Cortex of kidney (tissue), 1 donor: ENCODE data around the gene NEURL1.

Experiments
- DNase-seq: peaks from one replicate; lab custom pipeline; 2025; lab: John Stamatoyannopoulos, UW

Gene NEURL1

DNA sequence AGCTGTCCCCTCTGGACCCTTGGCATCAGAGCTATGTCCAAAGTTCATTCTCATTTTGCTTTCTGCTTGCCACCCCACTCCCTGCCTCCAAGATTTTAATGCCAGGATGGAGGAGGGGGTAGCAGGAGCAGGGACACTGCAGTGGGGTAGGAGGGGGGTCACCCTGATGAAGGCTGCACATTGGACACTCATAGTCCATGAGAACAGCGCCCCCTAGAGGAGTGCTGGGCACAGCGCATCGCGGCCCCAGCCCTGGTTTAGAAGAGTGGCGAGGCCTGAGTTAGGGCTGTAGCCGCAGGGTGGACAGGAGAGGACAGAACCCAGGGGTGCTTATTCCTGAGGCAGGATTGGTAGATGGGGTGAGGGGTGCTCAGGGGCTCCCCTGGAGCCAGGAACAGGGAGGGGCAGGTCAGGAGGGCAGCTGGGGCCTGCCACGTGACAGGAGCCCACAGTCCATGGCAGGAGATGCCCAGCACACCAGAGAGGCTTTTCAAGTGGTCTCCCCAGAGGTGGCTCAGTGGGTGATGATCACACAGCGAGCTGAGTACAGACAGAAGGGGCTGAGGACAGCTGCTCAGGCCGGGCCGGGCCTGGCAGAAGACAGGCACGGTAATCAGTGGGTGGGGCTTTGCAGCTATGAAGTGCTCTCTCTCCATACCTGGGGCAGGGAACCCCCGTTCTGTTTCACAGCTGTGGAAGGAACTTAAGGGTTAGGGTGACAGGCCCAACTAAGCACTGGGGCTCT is 71.4 kb downstream of the NEURL1 start:
- no peak for DNase-seq

DNA sequence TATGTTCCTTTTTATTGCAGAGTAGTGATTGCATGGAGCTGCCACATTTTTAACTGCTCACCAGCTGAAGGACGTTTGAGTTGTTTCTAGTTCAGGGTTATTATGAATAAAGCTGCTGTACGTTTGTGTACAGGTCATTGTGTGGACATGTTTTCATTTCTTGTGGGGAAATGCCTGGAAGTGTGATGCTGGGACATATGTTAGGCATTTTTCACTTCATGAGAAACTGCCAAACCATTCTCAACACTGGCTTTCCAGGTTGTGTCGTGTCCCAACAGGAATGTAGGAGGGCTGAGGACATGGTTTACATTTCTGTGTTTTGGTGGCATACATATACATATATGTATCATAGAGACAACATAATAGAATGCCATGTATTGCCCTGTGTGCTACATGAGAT is 73.0 kb downstream of the NEURL1 start:
- DNase-seq, result no peak

DNA sequence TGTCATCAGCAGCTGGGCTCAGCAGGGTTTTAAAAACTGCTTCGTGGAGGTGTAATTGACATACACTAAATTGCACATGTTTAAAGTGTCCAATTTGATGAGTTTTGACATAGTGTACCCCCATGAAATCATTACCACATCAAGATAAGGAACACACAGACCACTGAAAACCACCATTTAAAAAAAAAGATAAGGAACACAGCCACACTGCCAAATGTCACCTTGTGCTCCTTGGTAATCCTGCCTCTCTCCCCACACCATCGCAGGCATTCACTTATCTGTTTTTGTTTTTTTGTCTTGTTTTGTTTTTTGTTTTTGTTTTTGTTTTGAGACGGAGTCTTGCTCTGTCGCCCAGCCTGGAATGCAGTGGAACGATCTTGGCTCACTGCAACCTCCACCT is 75.0 kb downstream of the NEURL1 start:
- no peak for DNase-seq

DNA sequence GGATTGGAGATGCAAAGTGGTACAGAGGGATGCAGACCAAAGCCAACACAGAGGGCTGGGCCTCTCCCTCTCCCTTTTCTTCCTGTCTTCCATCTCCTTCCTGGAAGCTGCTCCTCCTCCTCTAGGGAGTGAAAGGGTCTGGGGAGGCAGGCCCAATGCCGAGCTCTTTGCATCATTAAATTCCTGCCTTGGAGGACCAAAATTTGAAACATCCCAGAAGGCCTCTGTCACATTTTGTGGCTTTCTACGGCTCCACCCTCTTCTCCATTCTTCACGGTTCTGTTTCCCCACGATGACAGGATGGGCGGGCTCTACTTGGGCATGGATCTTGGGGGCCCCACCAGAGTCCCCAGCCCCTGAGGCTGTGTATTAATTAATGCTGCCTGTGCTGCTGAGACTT is 76.4 kb downstream of the NEURL1 start:
- DNase-seq, result no peak

DNA sequence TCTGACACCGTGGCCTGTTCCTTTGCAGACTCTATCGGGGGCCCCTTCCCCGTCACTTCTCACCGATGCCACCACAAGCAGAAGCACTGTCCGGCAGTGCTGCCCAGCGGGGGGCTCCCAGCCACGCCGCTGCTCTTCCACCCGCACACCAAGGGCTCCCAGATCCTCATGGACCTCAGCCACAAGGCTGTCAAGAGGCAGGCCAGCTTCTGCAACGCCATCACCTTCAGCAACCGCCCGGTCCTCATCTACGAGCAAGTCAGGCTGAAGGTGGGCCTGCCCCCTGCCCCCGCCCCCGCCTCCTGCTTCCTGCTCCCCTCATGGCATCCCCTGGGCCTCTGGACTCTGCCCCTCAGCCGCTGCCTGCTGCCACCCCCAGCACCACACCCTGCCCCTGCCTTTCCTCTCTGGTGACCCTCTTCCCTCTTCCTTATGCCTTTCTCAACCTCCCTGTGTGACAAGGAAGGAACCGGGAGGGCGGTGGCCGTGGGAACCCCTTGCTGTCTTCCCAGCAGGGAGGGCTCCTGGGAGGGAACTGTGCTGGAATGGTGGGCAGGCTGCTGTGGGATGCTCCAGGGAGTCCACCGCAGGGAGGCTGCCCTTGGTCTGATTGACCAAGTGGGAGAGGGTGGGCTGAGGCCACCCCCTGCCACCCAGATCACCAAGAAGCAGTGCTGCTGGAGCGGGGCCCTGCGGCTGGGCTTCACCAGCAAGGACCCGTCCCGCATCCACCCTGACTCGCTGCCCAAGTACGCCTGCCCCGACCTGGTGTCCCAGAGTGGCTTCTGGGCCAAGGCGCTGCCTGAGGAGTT is 77.5 kb downstream of the NEURL1 start:
- DNase-seq, result no peak

- no peak for DNase-seq
Measured at GRCh38 chr10:103571656-103571975, 78.1 kb downstream of the NEURL1 start.

GRCh38 chr10:103572347-103573204 is 79.1 kb downstream of the NEURL1 start:
- DNase-seq, result no peak

DNA sequence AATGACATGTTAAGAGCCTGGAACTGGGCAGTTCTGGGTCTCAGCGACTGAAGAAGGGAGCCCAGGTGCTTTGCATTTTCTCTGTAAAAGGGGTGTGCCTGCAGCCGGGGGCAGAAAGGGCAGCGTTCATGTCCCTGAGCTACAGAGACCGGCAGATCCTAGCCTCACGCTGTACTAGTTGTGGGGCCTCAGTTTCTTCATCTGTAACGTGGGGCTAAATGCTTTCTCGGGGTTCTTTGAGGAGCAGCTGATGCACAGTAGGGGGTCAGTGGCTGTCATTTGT is 79.6 kb downstream of the NEURL1 start:
- DNase-seq, result no peak

DNA sequence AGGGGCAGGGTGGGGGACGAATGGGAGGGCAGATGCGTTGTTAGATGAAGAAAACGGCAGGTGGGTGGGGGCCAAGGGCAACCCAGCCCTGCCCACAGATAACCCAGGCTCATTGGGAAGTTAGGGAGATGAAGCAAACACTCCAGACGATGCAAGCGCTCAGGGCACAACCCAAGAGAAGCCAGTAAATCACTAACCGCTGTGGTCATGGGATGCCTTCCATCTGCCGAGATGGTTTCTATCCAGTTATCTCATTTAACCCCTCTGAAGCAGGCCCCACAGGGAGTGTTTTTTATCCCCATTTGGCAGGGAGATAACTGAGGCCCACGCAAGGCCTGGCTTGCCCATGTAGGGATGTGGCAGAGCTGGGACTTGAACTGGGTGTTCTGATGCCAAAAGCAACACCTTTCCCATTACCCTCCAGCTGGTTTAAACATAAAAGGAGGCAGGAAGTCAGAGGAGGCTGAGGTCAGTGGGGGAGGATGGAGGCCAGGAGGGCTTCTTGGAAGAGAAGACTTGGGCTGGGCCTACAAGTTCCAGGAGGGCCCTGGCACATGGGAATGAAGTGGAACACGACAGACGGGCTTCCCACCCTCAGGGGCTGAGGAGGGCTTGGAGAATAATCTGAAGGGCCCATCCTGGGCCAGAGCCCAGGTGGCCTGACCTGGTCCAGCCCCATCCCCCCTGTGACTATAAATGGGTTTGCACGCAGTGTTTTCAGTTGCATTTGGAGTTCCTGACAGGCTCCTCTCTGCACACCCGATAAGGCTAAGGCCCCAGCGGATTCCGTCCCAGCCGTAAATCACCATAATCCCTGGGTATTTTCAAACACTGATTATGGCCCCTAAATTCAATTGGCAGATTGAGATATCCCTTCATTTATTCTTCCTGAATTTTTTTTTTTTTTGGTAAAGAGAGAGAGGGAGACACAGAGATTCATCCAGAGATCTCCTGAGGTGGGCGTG is 80.9 kb downstream of the NEURL1 start:
- DNase-seq, result no peak

- no peak for DNase-seq
Measured at GRCh38 chr10:103575416-103576075, 82.0 kb downstream of the NEURL1 start.

GRCh38 chr10:103576076-103576471 is 82.6 kb downstream of the NEURL1 start:
- no peak for DNase-seq

- DNase-seq, result no peak
Measured at GRCh38 chr10:103576862-103577261, 83.4 kb downstream of the NEURL1 start.

DNA sequence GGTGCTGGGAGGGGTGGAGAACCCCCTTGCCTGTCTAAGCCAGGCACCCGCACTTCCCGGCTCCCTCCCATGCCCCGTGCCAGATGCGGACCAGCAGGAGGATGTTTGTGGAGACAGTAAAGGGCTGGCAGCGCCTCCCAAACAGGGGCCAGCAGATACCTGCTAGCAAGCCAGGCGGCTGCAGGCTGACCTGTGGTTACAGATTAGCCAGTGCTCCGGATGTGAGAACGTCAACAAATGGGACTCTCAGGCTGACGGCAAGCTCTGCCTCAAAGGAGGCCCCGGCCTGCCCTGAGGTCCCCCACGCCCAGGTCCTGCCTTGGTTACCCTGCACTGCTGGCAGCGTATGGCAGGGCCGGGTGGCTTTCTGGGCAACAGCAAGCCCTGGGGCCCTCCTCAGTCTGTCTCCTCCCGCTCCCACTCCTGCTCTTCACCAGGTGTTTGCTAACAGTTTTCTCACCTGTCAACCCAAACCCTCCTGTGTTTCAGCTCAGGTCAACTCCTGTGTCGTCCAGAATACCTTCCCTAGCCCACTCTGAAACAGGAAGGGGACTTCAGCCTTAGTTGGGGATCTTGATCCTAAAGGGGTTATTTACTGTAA is 85.4 kb downstream of the NEURL1 start:
- DNase-seq, result no peak

- no peak for DNase-seq
Measured at GRCh38 chr10:103580011-103580410, 86.5 kb downstream of the NEURL1 start.

DNA sequence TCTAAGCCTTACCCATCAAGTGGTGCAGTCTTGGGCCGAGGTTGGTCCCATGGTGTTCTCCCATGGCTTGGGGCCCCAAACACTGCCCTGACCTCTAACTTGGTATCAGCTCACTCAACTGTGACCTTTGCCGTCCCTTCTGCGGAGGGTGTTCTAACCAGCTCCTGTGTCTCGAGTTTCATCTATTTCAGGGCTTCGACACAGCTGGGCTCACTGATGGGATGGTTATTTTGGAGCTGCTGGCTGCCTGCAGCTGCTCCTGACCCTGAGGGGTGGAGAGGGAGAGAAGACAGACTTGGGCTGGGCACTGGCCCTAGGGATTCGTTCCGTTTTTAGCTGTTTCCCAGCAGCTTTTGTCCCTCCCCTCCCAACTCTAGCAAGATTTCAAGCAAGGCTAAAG is 86.9 kb downstream of the NEURL1 start:
- no peak for DNase-seq

DNA sequence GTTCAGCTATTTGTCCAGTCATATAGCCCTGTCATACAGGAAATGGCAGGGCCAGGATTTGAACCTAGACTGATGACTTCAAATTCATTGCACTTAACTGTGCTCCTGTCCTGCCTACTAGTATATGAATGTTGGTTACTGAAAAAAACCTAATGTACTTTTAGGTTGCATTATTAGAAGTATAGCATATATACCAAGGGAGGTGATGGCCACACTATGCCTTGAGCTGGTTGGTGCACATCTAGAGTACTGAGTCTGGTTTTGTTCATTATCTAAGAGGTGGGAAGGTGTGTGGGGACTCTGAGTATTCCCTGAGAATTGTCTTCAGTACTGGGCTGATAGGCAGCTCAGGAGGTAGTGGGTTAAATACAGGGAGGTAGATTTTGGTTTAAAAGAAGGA is 88.0 kb downstream of the NEURL1 start:
- no peak for DNase-seq

DNA sequence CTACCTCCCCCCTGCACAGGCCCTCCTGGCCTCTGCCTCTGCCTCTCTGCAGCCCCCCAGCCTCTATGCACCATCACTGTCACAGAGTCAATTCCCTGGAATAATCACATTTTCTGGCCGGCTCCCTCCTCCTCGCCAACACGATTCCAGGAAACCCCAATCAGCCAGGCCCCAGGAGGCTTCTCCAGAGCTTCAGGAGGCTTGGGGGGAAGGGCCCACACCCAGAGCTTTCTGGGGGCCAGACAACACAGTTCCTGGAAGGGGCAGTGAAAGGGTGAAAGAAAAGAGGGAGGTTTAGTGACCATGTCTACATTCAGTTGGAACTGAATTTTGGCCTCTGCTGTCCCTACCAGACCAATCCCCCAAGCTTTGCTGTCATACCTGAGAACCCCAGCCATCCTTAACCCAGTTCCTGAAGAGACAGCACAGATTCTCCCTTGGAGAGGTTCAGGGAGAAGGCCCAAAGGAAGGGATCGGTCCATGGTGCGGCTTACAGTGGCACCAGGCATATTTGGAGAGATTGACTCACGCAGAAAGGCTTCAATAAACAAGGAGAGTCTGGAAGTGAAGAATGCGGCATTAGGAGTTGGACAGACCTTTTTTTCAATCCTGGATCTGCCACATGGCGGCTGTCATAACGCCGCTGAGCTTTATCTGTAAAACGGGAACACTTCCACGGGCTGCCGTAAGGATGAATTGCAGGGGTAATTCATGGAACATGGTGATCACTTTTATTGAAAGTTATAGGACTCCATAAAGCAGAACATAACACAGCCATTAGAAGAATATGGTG is 89.0 kb downstream of the NEURL1 start:
- no peak for DNase-seq

- DNase-seq, result no peak
Measured at GRCh38 chr10:103583871-103584215, 90.3 kb downstream of the NEURL1 start.

DNA sequence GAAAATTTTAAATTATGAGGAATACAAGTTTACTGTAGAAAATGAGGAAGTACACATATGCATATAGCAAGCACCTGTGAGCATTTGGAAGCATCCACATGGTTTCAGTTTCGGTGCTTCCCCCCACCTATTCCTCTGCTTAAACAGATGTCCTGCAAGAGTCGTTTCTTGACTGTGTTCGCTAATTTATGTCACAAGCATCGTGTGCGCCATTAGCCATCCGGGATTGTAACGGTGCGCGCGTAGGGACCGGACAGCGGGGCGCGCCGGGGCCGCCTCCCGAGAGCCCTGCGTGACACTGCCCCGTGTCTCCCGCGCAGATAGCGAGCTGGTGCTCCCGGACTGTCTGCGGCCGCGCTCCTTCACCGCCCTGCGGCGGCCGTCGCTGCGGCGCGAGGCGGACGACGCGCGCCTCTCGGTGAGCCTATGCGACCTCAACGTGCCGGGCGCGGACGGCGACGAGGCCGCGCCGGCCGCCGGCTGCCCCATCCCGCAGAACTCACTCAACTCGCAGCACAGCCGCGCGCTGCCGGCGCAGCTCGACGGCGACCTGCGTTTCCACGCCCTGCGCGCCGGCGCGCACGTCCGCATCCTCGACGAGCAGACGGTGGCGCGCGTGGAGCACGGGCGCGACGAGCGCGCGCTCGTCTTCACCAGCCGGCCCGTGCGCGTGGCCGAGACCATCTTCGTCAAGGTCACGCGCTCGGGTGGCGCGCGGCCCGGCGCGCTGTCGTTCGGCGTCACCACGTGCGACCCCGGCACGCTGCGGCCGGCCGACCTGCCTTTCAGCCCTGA is 90.9 kb downstream of the NEURL1 start:
- no peak for DNase-seq
